IMR-90 (cell line): ENCODE data around the gene FUT9. TPM values are rescaled to one million over a fixed set of nuclear protein-coding genes. Genes with fewer than 3 reads are reported as not detected.

ENCODE experiments used
- ATAC-seq: fragments of 200-7000 bp; cut with Tn5 transposase; 2 replicates; pipeline ENCODE4 v1.9.1; 2020; ENCODE audit warnings: low read depth, mild to moderate bottlenecking, moderate library complexity
- BruUV-seq: library from RNA; stranded (reverse); fragments of 400-500 nt; replicated peaks from 2 replicates; lab custom pipeline; 2021; lab: Mats Ljungman, UMichigan
- CTCF ChIA-PET: fragments of 300-600 bp; formaldehyde crosslinking; extraction: SDS; loops from one replicate; lab custom pipeline; 2021; ENCODE audit warnings: antibody characterized with exemption; lab: Yijun Ruan, JAX
- POLR2A ChIA-PET: fragments of 300-600 bp; sonication (Branson Sonifier 250); formaldehyde crosslinking; loops from one replicate; lab custom pipeline; 2022; ENCODE audit warnings: antibody characterized with exemption; ENCODE audit not compliant: unreplicated experiment; lab: Charles Lee
- DNase-seq: peaks from one replicate; pipeline ENCODE4 v3.0.0; 2013
- H2AFZ ChIP-seq: replicated peaks from 2 replicates; pipeline ENCODE3; 2013; ENCODE audit warnings: low read length, mild to moderate bottlenecking; ENCODE audit not compliant: poor library complexity
- H2AK5ac ChIP-seq: 2 replicates; pipeline ENCODE4 v1.6.1; 2013; ENCODE audit warnings: low read depth, low read length, inconsistent platforms
- H2AK9ac ChIP-seq: replicated peaks from 2 replicates; pipeline ENCODE3; 2013; ENCODE audit warnings: mild to moderate bottlenecking, low read depth, low read length, moderate library complexity; ENCODE audit not compliant: poor library complexity
- H2BK120ac ChIP-seq: 2 replicates; pipeline ENCODE4 v1.6.1; 2013; ENCODE audit warnings: low read depth, low read length, inconsistent platforms
- H2BK15ac ChIP-seq: 3 replicates; pipeline ENCODE4 v1.6.1; 2013; ENCODE audit warnings: low read depth, low read length, inconsistent platforms
- H2BK20ac ChIP-seq: 2 replicates; pipeline ENCODE4 v1.6.1; 2013; ENCODE audit warnings: low read depth, mild to moderate bottlenecking, inconsistent platforms, low read length, moderate library complexity
- H2BK5ac ChIP-seq: 2 replicates; pipeline ENCODE4 v1.6.1; 2013; ENCODE audit warnings: mild to moderate bottlenecking, low read depth, low read length, inconsistent platforms; ENCODE audit not compliant: poor library complexity, severe bottlenecking
- H3K14ac ChIP-seq: replicated peaks from 2 replicates; pipeline ENCODE4 v1.6.1; 2013; ENCODE audit warnings: low read depth, low read length, inconsistent platforms
- H3K18ac ChIP-seq: 2 replicates; pipeline ENCODE4 v1.6.1; 2013; ENCODE audit warnings: low read depth, low read length, control low read depth
- H3K23ac ChIP-seq: 2 replicates; pipeline ENCODE4 v1.6.1; 2013; ENCODE audit warnings: low read depth, low read length, inconsistent platforms
- H3K27ac ChIP-seq: 2 replicates; pipeline ENCODE4 v1.5.1; 2013; ENCODE audit warnings: mild to moderate bottlenecking, control low read depth, low read length; ENCODE audit not compliant: insufficient read depth
- H3K27me3 ChIP-seq: 2 replicates; pipeline ENCODE4 v1.6.1; 2013; ENCODE audit warnings: low read length; ENCODE audit not compliant: control insufficient read depth, insufficient read depth
- H3K36me3 ChIP-seq: 2 replicates; pipeline ENCODE4 v1.6.1; 2013; ENCODE audit warnings: low read length, mixed read lengths; ENCODE audit not compliant: control insufficient read depth, insufficient read depth
- H3K4ac ChIP-seq: 2 replicates; pipeline ENCODE4 v1.6.1; 2013; ENCODE audit warnings: low read depth, low read length, inconsistent platforms
- H3K4me1 ChIP-seq: 2 replicates; pipeline ENCODE4 v1.6.1; 2013; ENCODE audit warnings: low read length, mixed read lengths; ENCODE audit not compliant: control insufficient read depth, insufficient read depth
- H3K4me2 ChIP-seq: 2 replicates; pipeline ENCODE4 v1.6.1; 2013; ENCODE audit warnings: low read depth, mild to moderate bottlenecking, control low read depth, low read length, moderate library complexity
- H3K4me3 ChIP-seq: 2 replicates; pipeline ENCODE4 v1.5.1; 2013; ENCODE audit warnings: low read depth, mild to moderate bottlenecking, control low read depth, low read length, moderate library complexity; ENCODE audit not compliant: insufficient read depth
- H3K56ac ChIP-seq: 2 replicates; pipeline ENCODE4 v1.6.1; 2013; ENCODE audit warnings: low read length, inconsistent platforms; ENCODE audit not compliant: insufficient read depth; ENCODE audit errors: extremely low read depth
- H3K79me1 ChIP-seq, 2 experiments: 2 replicates each; pipeline ENCODE4 v1.6.1; 2013; ENCODE audit warnings: low read length in 2 of 2, inconsistent platforms in 1 of 2, low read depth in 1 of 2
- H3K9ac ChIP-seq: 2 replicates; pipeline ENCODE4 v1.6.1; 2013; ENCODE audit warnings: low read depth, low read length, control low read depth
- H3K9me1 ChIP-seq: 2 replicates; pipeline ENCODE4 v1.6.1; 2013; ENCODE audit warnings: low read length, inconsistent platforms; ENCODE audit not compliant: insufficient read depth
- H3K9me3 ChIP-seq: 2 replicates; pipeline ENCODE4 v1.6.1; 2013; ENCODE audit warnings: low read length; ENCODE audit not compliant: control insufficient read depth, insufficient read depth
- H4K20me1 ChIP-seq: 2 replicates; pipeline ENCODE4 v1.6.1; 2013; ENCODE audit warnings: low read length, inconsistent platforms; ENCODE audit not compliant: insufficient read depth
- H4K5ac ChIP-seq: 2 replicates; pipeline ENCODE4 v1.6.1; 2013; ENCODE audit warnings: mild to moderate bottlenecking, low read depth, low read length, control low read depth
- H4K8ac ChIP-seq, 2 experiments: 2 replicates each; pipeline ENCODE4 v1.6.1; 2013; ENCODE audit warnings: low read depth in 2 of 2, low read length in 2 of 2, control low read depth in 1 of 2, inconsistent platforms in 1 of 2
- H4K91ac ChIP-seq: 2 replicates; pipeline ENCODE4 v1.6.1; 2013; ENCODE audit warnings: low read depth, low read length, inconsistent platforms; ENCODE audit not compliant: insufficient read depth
- CEBPB ChIP-seq: IDR thresholded peaks from 2 replicates; pipeline ENCODE4 v1.6.1; 2012; ENCODE audit warnings: low read depth, low read length, improper control_type of control experiment
- CHD1 ChIP-seq: IDR thresholded peaks from 2 replicates; pipeline ENCODE4 v1.6.1; 2012; ENCODE audit warnings: low read depth, low read length, improper control_type of control experiment
- FOS ChIP-seq: fragments of 150-350 bp; IDR thresholded peaks from 2 replicates; pipeline ENCODE4 v1.6.1; 2016; ENCODE audit warnings: low read depth, low read length
- MAFK ChIP-seq: IDR thresholded peaks from 2 replicates; pipeline ENCODE4 v1.6.1; 2012; ENCODE audit warnings: low read depth, low read length, improper control_type of control experiment
- NFE2L2 ChIP-seq: fragments of 150-350 bp; IDR thresholded peaks from 2 replicates; pipeline ENCODE4 v1.6.1; 2016; ENCODE audit warnings: low read depth, mild to moderate bottlenecking, low read length
- POLR2A ChIP-seq: IDR thresholded peaks from 2 replicates; pipeline ENCODE4 v1.6.1; 2012; ENCODE audit warnings: mild to moderate bottlenecking, low read depth, low read length
- RAD21 ChIP-seq: IDR thresholded peaks from 2 replicates; pipeline ENCODE4 v1.6.1; 2012; ENCODE audit warnings: low read length, improper control_type of control experiment
- RCOR1 ChIP-seq: IDR thresholded peaks from 2 replicates; pipeline ENCODE4 v1.6.1; 2012; ENCODE audit warnings: mild to moderate bottlenecking, low read length, improper control_type of control experiment; ENCODE audit not compliant: insufficient replicate concordance
- SMC3 ChIP-seq: fragments of 150-350 bp; IDR thresholded peaks from 2 replicates; pipeline ENCODE4 v1.6.1; 2016; ENCODE audit warnings: low read depth, mild to moderate bottlenecking, antibody characterized with exemption, low read length, moderate library complexity
- WGBS, 2 experiments: methylation state at CpG; one replicate each; pipeline versions ENCODE4 v1.1.5 to v1.1.7; 2013; ENCODE audit warnings: missing lambda C conversion rate in 2 of 2; ENCODE audit not compliant: insufficient read length in 1 of 2; ENCODE audit errors: extremely low coverage in 2 of 2; 5-methylcytosine and 5-hydroxymethylcytosine counted together
- dilution Hi-C: fragments of 300-500 bp; cut with HindIII; formaldehyde crosslinking; loops from one replicate; pipeline ENCODE4 v1.14.3; 2018; ENCODE audit warnings: low sequenced_read_pairs; ENCODE audit not compliant: unreplicated experiment
- in situ Hi-C: fragments of 300-500 bp; cut with MboI; formaldehyde crosslinking; loops from 3 replicates; pipeline ENCODE4 v1.14.3; 2019; ENCODE audit warnings: low sequenced_read_pairs, inconsistent platforms, mixed read lengths
- intact Hi-C: fragments of 100-400 bp; cut with micrococcal nuclease; formaldehyde crosslinking; loops from 2 replicates; pipeline ENCODE4 v1.10.0; 2022
- polyA plus RNA-seq, 3 experiments: library from polyadenylated mRNA; depleted of rRNA; stranded (reverse); fragments of >200 nt; gene quantifications; 2 replicates each; pipeline ENCODE4 v1.2.3, GENCODE V29; 2012; ENCODE audit warnings: low replicate concordance in 1 of 3
- total RNA-seq: library from RNA; depleted of rRNA; stranded (reverse); fragments of >200 nt; gene quantifications from 2 replicates; pipeline ENCODE4 v1.2.3, GENCODE V29; 2012
- TF ChIP-seq, protein P1 (sequence below): fragments of 150-350 bp; IDR thresholded peaks from 2 replicates; pipeline ENCODE4 v1.6.1; 2016; ENCODE audit warnings: low read depth, mild to moderate bottlenecking, low read length, moderate library complexity, borderline replicate concordance
- TF ChIP-seq, protein P2 (sequence below): conservative IDR thresholded peaks from 2 replicates; pipeline ENCODE4 v1.5.1; 2012; ENCODE audit warnings: mild to moderate bottlenecking, low read depth, low read length, improper control_type of control experiment
- TF ChIP-seq, protein P3 (sequence below): fragments of 150-350 bp; IDR thresholded peaks from 2 replicates; pipeline ENCODE4 v1.6.1; 2017; ENCODE audit warnings: mild to moderate bottlenecking, antibody characterized with exemption, low read length, low read depth

Gene FUT9
- total and polyA plus RNA-seq, 2 of the 4 experiments (the other 2 are of a cell fraction) = under 0.01 TPM; not detected in 1

DNA sequence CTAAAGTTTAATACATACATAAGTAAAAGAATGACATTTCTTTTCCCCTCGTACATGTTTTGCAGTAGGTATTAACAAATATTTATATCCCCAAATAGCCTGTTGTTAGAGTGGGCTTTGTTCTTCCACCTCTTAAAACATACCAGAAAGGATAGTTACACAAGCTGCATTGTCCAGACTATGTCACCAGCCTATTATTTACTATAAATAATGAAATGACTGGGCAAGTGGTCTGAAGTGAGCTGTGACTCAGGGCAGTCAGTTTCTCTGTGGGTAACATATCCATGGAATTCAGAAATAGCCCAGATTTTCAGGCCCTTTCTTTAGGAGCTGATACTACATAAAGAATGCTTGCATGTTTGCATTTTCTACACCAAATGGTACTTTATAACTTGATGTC is 60.1 kb downstream of the FUT9 start:
- DNase-seq = no peak
- POLR2A ChIA-PET = no interaction called here
- H2BK120ac ChIP-seq = no peak overlapping the region
- H3K36me3 ChIP-seq = no peaks in the 10 kb centered on the region
- no peaks in the 10 kb centered on the region for H4K20me1 ChIP-seq
- no peak overlapping the region for H3K23ac ChIP-seq
- no peaks in the 10 kb centered on the region for H3K9me3 ChIP-seq
- intact Hi-C loops (no loop called here), dilution Hi-C loops (no loop called here), in situ Hi-C loops (no loop called here)
- no peak overlapping the region for H3K4me3 ChIP-seq
- H2AK5ac ChIP-seq = no peak overlapping the region
- ATAC-seq = no peak
- H2BK20ac ChIP-seq = no peak overlapping the region
- H3K4me1 ChIP-seq = no peaks in the 10 kb centered on the region
- no peak overlapping the region for H3K27ac ChIP-seq
- H3K9me1 ChIP-seq = no peaks in the 10 kb centered on the region
- no peak overlapping the region for H4K8ac ChIP-seq
- H2AK9ac ChIP-seq = no peak overlapping the region
- no CpG with 5 or more reads among the region's 1 CpG for WGBS, 2 experiments
- CTCF ChIA-PET = no interaction called here
- no peak overlapping the region for H2AFZ ChIP-seq
- H3K4me2 ChIP-seq = no peak overlapping the region
- no peak overlapping the region for H3K14ac ChIP-seq
- H3K79me1 ChIP-seq = no peaks in the 10 kb centered on the region
- H3K9ac ChIP-seq = no peak overlapping the region
- no peak overlapping the region for H3K18ac ChIP-seq
- H2BK15ac ChIP-seq = no peak overlapping the region
- no peak overlapping the region for H3K56ac ChIP-seq
- H4K91ac ChIP-seq = no peak overlapping the region
- no peak for TF ChIP-seq FOS
- TF ChIP-seq, protein P1, sequence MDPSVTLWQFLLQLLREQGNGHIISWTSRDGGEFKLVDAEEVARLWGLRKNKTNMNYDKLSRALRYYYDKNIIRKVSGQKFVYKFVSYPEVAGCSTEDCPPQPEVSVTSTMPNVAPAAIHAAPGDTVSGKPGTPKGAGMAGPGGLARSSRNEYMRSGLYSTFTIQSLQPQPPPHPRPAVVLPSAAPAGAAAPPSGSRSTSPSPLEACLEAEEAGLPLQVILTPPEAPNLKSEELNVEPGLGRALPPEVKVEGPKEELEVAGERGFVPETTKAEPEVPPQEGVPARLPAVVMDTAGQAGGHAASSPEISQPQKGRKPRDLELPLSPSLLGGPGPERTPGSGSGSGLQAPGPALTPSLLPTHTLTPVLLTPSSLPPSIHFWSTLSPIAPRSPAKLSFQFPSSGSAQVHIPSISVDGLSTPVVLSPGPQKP = no peak
- no peak for TF ChIP-seq POLR2A
- TF ChIP-seq, protein P2, sequence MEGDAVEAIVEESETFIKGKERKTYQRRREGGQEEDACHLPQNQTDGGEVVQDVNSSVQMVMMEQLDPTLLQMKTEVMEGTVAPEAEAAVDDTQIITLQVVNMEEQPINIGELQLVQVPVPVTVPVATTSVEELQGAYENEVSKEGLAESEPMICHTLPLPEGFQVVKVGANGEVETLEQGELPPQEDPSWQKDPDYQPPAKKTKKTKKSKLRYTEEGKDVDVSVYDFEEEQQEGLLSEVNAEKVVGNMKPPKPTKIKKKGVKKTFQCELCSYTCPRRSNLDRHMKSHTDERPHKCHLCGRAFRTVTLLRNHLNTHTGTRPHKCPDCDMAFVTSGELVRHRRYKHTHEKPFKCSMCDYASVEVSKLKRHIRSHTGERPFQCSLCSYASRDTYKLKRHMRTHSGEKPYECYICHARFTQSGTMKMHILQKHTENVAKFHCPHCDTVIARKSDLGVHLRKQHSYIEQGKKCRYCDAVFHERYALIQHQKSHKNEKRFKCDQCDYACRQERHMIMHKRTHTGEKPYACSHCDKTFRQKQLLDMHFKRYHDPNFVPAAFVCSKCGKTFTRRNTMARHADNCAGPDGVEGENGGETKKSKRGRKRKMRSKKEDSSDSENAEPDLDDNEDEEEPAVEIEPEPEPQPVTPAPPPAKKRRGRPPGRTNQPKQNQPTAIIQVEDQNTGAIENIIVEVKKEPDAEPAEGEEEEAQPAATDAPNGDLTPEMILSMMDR = no peak
- no peak for TF ChIP-seq SMC3
- no peak for TF ChIP-seq NFE2L2
- TF ChIP-seq MAFK = no peak
- TF ChIP-seq RAD21 = no peak
- TF ChIP-seq CHD1 = no peak
- no peak for TF ChIP-seq RCOR1
- TF ChIP-seq, protein P3, sequence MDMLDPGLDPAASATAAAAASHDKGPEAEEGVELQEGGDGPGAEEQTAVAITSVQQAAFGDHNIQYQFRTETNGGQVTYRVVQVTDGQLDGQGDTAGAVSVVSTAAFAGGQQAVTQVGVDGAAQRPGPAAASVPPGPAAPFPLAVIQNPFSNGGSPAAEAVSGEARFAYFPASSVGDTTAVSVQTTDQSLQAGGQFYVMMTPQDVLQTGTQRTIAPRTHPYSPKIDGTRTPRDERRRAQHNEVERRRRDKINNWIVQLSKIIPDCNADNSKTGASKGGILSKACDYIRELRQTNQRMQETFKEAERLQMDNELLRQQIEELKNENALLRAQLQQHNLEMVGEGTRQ = no peak
- no peak for TF ChIP-seq CEBPB
- H3K27me3 ChIP-seq = no peaks in the 10 kb centered on the region
- BruUV-seq = no TSS peak
- no peak overlapping the region for H3K4ac ChIP-seq
- no peak overlapping the region for H2BK5ac ChIP-seq
- no peak overlapping the region for H4K5ac ChIP-seq
